22Rv1 (cell line): ENCODE results near the gene CCL4L2.
"Not testable (repeated sequence)": the region's sequence is repeated elsewhere in the genome, so short reads cannot be mapped to it uniquely, and the experiment has no call there.

Source experiments
- H3K27ac ChIP-seq: fragments of 450-650 bp; 2 replicates; pipeline ENCODE4 v1.5.1; 2017
- ZFX ChIP-seq: fragments of 450-650 bp; IDR thresholded peaks from 2 replicates; pipeline ENCODE4 v1.6.1; 2017; ENCODE audit warnings: antibody characterized with exemption, borderline replicate concordance
- TF ChIP-seq, protein P1 (sequence below): fragments of 450-650 bp; IDR thresholded peaks from 2 replicates; pipeline ENCODE4 v1.5.1; 2017; ENCODE audit warnings: mild to moderate bottlenecking

CCL4L2 gene

DNA sequence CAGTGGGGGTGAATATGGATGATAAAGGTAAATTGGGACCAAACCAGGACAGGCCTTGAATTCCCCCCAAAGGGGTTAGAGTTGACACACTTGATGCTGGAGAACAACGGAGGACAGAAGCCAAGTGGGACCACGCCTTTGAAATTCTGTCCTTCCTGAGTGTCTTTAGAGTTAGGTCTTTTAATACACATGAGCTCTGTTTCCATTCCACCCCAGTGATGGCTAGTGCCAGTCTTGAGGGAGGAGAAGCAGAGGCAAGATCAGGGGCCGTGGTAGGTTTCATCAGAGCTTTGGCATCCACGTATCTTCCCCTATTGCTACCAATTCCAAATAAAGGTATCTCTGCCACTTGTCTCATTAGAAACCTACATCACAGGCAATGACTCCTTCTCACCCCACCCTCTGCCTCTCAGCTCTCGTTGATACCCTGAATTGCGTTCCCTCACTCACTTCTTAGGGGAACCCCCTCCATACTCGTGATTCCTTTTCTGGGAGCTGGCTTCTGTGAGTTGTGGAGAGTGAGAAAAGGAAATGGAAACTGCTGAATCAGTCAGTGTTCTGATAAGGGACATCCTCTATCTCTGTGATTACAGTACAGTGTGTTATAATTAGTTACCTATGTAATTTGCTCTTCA is 11.9 kb upstream of the CCL4L2 start:
- TF ChIP-seq, protein P1, sequence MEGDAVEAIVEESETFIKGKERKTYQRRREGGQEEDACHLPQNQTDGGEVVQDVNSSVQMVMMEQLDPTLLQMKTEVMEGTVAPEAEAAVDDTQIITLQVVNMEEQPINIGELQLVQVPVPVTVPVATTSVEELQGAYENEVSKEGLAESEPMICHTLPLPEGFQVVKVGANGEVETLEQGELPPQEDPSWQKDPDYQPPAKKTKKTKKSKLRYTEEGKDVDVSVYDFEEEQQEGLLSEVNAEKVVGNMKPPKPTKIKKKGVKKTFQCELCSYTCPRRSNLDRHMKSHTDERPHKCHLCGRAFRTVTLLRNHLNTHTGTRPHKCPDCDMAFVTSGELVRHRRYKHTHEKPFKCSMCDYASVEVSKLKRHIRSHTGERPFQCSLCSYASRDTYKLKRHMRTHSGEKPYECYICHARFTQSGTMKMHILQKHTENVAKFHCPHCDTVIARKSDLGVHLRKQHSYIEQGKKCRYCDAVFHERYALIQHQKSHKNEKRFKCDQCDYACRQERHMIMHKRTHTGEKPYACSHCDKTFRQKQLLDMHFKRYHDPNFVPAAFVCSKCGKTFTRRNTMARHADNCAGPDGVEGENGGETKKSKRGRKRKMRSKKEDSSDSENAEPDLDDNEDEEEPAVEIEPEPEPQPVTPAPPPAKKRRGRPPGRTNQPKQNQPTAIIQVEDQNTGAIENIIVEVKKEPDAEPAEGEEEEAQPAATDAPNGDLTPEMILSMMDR = no peak
- no peak for TF ChIP-seq ZFX
- no peak overlapping the region for H3K27ac ChIP-seq

- H3K27ac ChIP-seq = not testable (repeated sequence)
These were observed 9.8 kb upstream of the CCL4L2 start for GRCh38 chr17:36201102-36201501.

DNA sequence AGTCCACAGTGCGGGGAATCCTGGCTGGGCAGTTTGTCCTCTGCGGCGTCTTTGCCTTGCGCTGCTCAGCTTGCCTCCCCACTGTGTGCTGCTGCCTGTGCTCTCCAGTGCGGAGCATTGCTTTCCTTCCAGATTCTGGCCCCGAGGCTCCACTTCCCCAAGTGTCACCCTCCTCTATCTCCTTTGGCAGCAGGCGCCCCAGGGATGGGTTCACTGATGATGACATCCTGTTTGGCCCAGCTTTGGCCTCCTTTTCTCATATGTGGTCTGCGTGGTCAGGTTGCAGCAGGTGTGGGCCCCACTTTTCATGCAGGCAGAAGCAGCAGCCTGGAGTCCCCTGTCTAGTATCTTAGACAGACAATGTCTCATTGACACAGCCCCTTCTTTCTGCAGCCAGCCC is 9.4 kb upstream of the CCL4L2 start:
- H3K27ac ChIP-seq = not testable (repeated sequence)

DNA sequence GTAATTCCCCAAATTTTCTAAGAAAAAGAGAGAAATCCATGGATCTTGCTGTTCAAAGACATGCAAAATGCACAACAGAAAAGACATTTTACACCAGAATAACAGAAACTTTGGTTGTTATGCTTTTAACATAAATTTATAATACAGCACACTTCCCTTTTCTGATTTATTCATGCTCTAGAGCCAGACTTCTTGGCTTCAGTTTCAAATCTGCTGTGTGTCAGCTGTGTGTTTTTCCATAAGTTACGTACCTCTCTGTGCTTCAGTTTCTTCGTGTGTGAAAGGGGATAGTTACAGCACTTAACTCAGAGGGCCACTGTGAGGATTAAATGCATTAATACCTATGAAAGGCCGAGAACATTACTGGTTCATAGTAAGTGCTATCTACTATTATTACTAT is 7.5 kb upstream of the CCL4L2 start:
- H3K27ac ChIP-seq = no peak overlapping the region
- TF ChIP-seq, protein P1 = no peak
- no peak for TF ChIP-seq ZFX

DNA sequence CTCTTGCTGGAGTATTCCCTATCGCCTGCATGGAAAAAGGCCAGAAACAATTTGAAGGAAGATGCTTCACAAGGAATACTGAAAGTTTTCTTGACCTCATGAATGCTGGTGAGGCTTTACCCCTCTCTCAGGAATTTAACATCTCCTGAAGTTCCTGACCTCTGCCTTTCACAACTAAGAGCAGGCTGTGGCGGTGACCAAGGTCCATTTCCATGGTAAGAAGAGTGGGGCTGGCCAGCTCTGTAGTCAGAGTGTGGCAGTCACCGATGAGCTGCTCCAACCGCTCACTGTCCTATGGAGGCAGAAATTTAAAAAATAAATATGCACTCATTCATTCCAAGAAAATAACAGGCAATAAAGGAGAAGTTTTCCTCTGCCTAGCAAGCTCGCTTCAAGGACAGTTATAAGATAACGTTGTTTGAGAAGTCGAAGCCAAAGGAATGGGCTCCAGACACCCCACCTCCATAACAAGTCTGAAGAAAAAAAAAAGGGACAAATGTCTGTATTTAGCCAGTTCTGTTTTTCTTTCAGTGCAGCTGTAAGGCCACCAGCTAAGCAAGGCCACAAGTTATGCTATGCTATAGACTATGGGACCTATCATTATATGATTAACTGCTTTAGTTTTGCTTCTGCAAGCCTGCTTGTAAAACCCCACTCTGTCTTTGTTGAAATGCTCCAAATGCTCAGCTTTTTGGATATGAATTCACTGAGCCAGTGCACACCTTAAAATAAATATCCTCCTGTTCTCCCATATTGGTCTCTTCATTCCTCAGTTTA is 6.0 kb upstream of the CCL4L2 start:
- H3K27ac ChIP-seq = no peak overlapping the region
- TF ChIP-seq ZFX = no peak
- TF ChIP-seq, protein P1 = no peak

DNA sequence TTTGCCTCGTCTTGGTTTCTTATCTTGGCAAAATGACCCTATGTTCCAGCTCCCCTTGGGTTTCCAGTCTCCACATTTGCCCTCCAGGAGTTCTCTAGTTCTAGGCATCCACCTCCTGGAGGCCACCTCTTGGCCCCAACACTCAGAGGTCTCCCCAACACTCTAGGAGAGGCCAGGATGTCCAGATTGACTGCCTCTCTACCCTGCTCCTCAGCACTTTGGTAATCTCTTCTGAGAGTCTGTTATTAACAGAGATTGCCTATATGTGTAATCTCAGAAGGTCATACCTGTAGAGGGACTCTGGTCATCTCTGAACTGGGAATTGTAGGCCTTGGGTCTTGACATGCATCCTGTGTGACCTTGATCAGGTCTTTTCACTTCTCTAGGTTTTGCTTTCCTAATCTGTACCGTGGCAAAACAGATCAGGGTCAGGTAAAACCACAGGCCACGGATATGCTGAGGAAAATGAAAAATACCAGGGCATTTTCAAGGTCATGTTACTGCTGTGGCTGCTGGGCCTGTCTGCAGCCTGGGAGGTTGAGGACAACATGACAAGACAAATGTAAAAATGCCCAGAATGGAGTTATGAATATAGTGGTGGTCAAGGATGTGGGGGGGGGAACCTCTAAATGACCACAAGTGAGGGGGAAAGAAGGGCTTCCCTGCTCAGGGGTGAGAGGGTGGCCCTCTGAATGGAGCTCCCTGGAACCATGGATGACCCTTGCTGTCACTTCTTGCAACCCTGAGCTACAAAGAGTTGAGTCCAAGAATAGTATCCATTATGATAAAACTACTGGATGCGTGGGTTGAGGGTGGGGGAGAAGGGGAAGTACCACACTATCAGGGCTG is 5.0 kb upstream of the CCL4L2 start:
- no peak overlapping the region for H3K27ac ChIP-seq
- TF ChIP-seq ZFX = no peak
- TF ChIP-seq, protein P1 = no peak

DNA sequence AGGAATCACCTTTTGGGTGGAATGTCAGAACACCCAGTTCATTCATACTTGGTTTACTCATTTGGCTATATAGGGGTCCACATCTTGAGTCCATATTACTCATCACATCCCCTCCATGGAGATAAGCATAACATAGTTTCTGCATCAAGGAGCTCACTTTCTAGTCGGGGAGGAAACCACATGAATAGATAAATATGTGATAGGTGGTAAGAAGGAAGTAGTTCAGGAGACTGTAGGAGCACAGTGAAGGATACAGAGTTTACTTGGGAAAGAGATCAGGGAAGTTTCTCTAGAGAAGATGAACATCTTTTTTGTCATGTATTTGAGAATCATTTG is 4.4 kb upstream of the CCL4L2 start:
- H3K27ac ChIP-seq = not testable (repeated sequence)

DNA sequence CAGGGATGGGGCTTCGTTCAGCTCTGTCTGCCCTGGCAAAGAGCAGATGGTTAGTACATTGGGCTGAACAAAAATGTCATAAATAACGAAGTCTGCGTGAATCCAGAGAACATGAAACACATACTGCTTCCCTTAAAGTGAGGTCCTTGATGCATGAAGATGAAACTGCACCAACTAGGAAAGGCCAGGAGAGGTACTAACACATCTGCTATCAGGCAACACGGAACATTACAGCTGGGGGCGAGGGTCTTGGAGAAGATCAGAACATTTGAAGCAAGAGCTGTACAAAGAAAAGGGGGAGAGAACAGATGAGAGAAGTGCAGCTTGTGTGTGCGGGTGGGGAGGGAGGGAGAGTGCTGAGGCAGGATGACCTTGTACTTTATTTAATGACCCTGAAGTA is 3.5 kb upstream of the CCL4L2 start:
- H3K27ac ChIP-seq = not testable (repeated sequence)

GRCh38 chr17:36209575-36209974 is 1.3 kb upstream of the CCL4L2 start:
- no peak for TF ChIP-seq ZFX
- TF ChIP-seq, protein P1 = no peak
- no peak overlapping the region for H3K27ac ChIP-seq

DNA sequence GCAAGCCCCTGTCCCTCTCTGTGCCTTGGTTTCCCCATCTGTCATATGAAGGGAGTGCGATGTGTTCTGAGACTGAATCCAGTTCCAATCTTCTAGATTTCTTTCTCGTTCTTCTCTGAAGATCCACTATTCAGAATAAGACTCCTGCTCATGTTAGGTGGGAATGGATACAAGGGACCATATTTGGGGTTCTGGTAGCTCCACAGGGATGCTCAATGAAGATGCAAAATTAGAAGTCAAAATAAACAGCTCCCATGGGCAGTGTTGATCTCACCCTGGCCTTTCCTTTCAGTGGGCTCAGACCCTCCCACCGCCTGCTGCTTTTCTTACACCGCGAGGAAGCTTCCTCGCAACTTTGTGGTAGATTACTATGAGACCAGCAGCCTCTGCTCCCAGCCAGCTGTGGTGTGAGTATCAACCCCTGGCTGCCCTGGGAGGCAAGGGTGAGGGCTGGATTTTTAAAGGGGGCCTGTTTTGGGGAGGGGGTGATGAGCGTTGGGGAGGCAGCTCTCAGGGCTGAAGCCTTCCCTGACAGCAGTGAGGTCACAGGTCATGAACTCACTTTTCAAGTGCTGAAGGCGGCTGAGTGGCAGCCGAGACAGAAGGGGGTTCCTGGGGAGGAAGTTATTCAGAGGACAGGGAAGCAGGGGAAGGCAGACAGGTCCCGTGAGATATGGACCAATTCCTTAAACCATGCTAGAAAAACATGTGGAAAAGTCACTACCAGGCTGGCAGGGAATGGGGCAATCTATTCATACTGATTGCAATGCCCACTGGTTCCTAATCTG is 815 bp downstream of the CCL4L2 start:
- not testable (repeated sequence) for H3K27ac ChIP-seq
